Ascending aorta (tissue), 2 donors: ENCODE results near the gene VWA7. TPM values are rescaled to one million over a fixed set of nuclear protein-coding genes. Genes with fewer than 3 reads are reported as not detected.

ENCODE experiments used
- DNase-seq, 2 donors: peaks; one replicate each; pipeline ENCODE4 v3.0.0-alpha.2; 2019; ENCODE audit warnings: low spot score in 2 of 2
- H3K27ac ChIP-seq, 2 donors: fragments of 200-600 bp; sonication (generic); one replicate each; pipeline ENCODE4 v1.5.1; 2016 to 2017; ENCODE audit warnings: mild to moderate bottlenecking in 1 of 2
- H3K27me3 ChIP-seq: fragments of 200-600 bp; sonication (generic); one replicate; pipeline ENCODE4 v1.5.1; 2017
- H3K36me3 ChIP-seq, 2 donors: fragments of 200-600 bp; sonication (generic); one replicate each; pipeline ENCODE4 v1.5.1; 2016
- H3K4me1 ChIP-seq, 2 donors: fragments of 200-600 bp; sonication (generic); one replicate each; pipeline ENCODE4 v1.5.1; 2016 to 2017; ENCODE audit warnings: mild to moderate bottlenecking in 1 of 2
- H3K4me3 ChIP-seq, 2 donors: fragments of 200-600 bp; sonication (generic); one replicate each; pipeline ENCODE4 v1.5.1; 2016 to 2017; ENCODE audit warnings: mild to moderate bottlenecking in 1 of 2
- H3K9me3 ChIP-seq, 2 donors: fragments of 200-600 bp; sonication (generic); one replicate each; pipeline ENCODE4 v1.5.1; 2016
- CTCF ChIP-seq, 3 experiments: fragments of 200-600 bp in 2 of 3; fragments of 450-650 bp in 1 of 3; sonication (generic) in 2 of 3; IDR thresholded peaks; one replicate each; pipeline ENCODE4 v1.5.1; 2016 to 2019; ENCODE audit warnings: antibody characterized with exemption in 3 of 3, mild to moderate bottlenecking in 1 of 3, moderate library complexity in 1 of 3
- intact Hi-C: fragments of 100-400 bp; cut with DNase I; formaldehyde crosslinking; loops from one replicate; pipeline ENCODE4 v1.15.1; 2023
- total RNA-seq: library from RNA; depleted of rRNA; stranded (reverse); fragments of >200 nt; gene quantifications from one replicate; pipeline ENCODE4 v1.1.0, GENCODE V29; 2016

VWA7 gene
- total RNA-seq, 1 donor from 2014 or later = not detected

DNA sequence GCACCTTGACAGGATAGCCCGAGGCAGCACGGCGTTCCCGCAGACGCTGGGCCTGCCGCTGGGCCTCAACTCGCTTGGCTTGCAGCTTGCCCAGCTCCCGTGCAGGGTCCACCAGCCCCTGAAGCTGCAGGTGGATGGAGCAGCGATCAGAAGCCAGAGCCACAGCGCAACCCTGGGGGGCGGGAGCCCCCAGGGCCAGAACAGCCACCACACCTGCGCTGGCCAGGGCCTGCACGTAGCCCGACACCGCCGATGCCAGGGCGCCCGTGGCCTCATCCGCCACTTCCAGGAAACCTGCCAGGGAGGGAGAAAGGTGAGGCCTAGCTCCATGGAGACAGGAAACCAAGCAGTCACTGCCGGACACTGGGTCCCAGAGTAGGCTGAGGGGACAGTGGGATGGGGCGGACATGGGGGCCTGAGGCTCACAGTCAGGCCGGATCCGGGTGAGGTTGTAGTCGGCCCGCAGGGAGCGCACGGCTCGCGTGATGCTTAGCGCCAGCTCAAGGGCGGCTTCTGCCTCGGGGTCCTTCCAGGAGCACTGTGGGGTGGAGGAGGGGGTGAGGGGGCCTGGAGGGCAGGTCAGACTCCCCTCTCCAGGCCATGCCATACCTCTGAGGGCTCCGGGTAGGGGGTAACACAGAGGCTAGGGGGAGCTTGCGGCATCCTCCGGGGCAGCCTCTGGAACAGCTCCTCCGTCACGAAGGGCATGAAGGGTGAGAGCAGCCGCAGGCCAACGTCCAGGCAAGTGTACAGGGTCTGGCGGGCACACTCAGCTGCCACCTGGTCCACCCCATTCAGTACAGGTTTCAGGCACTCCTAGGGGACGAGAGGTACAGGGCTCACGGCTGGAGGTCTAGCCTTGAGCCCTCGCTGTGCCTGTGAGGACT lies 2.1 kb upstream of the VWA7 start:
- peaks cover 0 to 6% of the 10 kb centered on the region in 2 donors for H3K4me1 ChIP-seq
- H3K27me3 ChIP-seq = no peaks in the 10 kb centered on the region
- no peak for TF ChIP-seq CTCF (IDR thresholded peaks at IDR 0.05)
- intact Hi-C loops = no loop called here
- H3K27ac ChIP-seq = no peak overlapping the region
- H3K36me3 ChIP-seq = peaks cover 52 to 60% of the 10 kb centered on the region in 2 donors
- H3K4me3 ChIP-seq = no peak overlapping the region
- H3K9me3 ChIP-seq = no peaks in the 10 kb centered on the region
- DNase-seq = no peak

- H3K27ac ChIP-seq = no peak overlapping the region
- no peak for DNase-seq
- H3K36me3 ChIP-seq = peaks cover 42 to 50% of the 10 kb centered on the region in 2 donors
- H3K9me3 ChIP-seq = no peaks in the 10 kb centered on the region
- H3K4me1 ChIP-seq = peaks cover 0 to 6% of the 10 kb centered on the region in 2 donors
- no peak for TF ChIP-seq CTCF (IDR thresholded peaks at IDR 0.05)
- intact Hi-C loops = no loop called here
- H3K4me3 ChIP-seq = no peak overlapping the region
- H3K27me3 ChIP-seq = no peaks in the 10 kb centered on the region
Measured at GRCh38 chr6:31778193-31778592, 1.1 kb upstream of the VWA7 start.

GRCh38 chr6:31777667-31778050 lies 531 bp upstream of the VWA7 start:
- Histone ChIP-seq H3K4me3 (no peak overlapping the region), H3K27me3 (no peaks in the 10 kb centered on the region), H3K36me3 (peaks cover 37 to 45% of the 10 kb centered on the region in 2 donors), H3K4me1 (peaks cover 0 to 6% of the 10 kb centered on the region in 2 donors), H3K27ac (no peak overlapping the region), H3K9me3 (no peaks in the 10 kb centered on the region)
- intact Hi-C loops = no loop called here
- TF ChIP-seq CTCF (IDR thresholded peaks at IDR 0.05) = no peak
- DNase-seq = no peak

DNA sequence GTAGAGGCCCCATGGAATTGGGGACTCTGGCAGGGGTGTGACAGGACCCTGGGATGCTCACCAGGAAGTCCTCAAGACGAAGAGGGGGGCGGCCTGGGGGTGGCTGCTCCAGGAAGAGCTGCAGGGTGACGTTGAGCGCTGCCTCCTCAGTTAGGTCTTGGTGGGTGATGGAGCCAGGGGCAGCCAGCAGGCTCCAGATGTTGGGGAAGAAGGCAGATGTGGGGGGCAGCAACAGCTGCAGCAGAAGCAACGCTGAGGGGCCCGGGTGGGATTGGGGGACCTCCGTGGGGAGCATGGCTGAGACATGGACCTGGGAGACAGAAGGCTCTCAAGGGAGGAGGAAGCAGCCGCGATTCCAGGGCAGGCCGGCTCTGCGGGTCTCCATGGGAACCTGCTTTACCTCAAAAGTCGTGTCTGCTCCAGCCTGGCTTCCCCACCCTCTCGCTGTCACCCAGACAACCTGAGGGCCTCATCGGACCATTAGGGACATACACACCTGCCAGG lies 591 bp downstream of the VWA7 start:
- no peak overlapping the region for H3K27ac ChIP-seq
- peaks cover 0 to 6% of the 10 kb centered on the region in 2 donors for H3K4me1 ChIP-seq
- no peak for DNase-seq
- no peaks in the 10 kb centered on the region for H3K27me3 ChIP-seq
- intact Hi-C loops = no loop called here
- no peak for TF ChIP-seq CTCF (IDR thresholded peaks at IDR 0.05)
- H3K9me3 ChIP-seq = no peaks in the 10 kb centered on the region
- no peak overlapping the region for H3K4me3 ChIP-seq
- peaks cover 26 to 33% of the 10 kb centered on the region in 2 donors for H3K36me3 ChIP-seq

DNA sequence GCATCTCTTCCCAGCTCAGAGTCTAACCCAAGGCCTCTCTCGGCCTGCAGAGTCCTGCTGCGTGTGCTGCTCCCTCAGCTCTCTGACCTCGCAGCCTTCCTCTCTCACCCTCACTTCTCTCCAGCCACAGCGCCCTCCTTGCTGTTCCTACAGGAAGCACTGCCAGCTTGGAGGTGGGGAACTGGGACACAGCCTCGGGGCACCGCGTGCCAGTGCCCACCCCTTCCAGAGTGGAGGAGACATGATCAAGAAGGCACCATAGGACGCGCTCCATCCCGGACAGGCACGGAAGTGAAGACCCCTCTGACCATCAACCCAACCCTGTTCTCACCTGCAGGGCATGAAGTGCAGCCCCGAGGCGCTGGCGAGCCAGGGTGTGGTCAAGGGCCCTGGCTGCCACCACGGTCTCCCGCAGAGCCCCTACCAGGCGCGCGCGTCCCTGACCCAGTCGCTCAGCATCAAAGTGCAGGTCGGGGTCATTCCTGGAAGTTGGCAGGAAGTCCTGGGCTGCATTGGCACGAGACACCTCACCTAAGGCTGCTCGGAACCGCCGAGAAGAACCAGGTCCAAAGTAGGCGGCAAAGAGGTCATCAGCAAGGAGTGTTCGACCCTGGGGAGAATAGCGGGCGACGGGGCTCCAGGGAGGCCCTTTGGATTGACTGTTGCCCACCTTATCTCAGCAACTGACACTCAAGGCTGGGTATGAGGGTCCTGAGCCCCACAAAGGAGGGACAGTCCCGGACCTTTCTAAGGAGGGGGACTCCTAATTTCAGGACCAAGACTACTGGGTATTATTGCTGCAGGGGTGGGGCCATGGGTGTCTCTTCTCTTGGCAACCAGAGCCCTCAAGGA lies 1.3 kb downstream of the VWA7 start:
- intact Hi-C loops = no loop called here
- peaks cover 20 to 27% of the 10 kb centered on the region in 2 donors for H3K36me3 ChIP-seq
- H3K4me3 ChIP-seq = no peak overlapping the region
- peak in 1 of 2 donors; percentile 54 for DNase-seq
- H3K9me3 ChIP-seq = no peaks in the 10 kb centered on the region
- TF ChIP-seq CTCF (IDR thresholded peaks at IDR 0.05) = no peak
- H3K4me1 ChIP-seq = peaks cover 0 to 6% of the 10 kb centered on the region in 2 donors
- H3K27ac ChIP-seq = no peak overlapping the region
- H3K27me3 ChIP-seq = no peaks in the 10 kb centered on the region
